Measurements from ENCODE around the gene APBB2.

DNA sequence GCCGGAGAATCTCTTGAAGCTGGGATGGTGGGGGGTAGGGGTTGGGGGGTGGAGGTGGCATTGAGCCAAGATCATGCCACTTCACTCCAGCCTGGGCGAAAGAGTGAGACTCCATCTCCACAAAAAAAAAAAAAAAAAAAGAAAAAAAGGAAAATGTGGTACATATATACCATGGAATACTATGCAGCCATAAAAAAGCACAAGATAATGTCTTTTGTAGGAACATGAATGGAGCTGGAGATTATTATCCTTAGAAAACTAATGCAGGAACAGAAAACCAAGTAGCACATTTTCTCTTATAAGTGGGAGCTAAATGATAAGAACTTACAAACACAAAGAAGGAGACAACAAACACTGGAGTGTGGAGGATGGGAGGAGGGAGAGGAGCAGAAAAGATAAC is 188.5 kb downstream of the APBB2 start:
- TF ChIP-seq, protein P1, sequence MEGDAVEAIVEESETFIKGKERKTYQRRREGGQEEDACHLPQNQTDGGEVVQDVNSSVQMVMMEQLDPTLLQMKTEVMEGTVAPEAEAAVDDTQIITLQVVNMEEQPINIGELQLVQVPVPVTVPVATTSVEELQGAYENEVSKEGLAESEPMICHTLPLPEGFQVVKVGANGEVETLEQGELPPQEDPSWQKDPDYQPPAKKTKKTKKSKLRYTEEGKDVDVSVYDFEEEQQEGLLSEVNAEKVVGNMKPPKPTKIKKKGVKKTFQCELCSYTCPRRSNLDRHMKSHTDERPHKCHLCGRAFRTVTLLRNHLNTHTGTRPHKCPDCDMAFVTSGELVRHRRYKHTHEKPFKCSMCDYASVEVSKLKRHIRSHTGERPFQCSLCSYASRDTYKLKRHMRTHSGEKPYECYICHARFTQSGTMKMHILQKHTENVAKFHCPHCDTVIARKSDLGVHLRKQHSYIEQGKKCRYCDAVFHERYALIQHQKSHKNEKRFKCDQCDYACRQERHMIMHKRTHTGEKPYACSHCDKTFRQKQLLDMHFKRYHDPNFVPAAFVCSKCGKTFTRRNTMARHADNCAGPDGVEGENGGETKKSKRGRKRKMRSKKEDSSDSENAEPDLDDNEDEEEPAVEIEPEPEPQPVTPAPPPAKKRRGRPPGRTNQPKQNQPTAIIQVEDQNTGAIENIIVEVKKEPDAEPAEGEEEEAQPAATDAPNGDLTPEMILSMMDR (conservative IDR thresholded peaks at IDR 0.05; ENCODE audit: low read depth, low read length), result no peak
- no peak for TF ChIP-seq POLR2A (IDR thresholded peaks at IDR 0.05; ENCODE audit: low read depth, low read length)
- no peak for TF ChIP-seq MXI1 (IDR thresholded peaks at IDR 0.05; ENCODE audit: borderline replicate concordance, low read depth, low read length)
- no peak for TF ChIP-seq RFX5 (IDR thresholded peaks at IDR 0.05; ENCODE audit: low read depth, low read length)
- TF ChIP-seq FOS (IDR thresholded peaks at IDR 0.05; ENCODE audit: low read depth, low read length), result no peak
- TF ChIP-seq SMC3 (IDR thresholded peaks at IDR 0.05; ENCODE audit: low read depth, low read length), result no peak
- TF ChIP-seq BHLHE40 (IDR thresholded peaks at IDR 0.05; ENCODE audit: low read depth, low read length), result no peak
- no peak for TF ChIP-seq RCOR1 (IDR thresholded peaks at IDR 0.05; ENCODE audit: insufficient replicate concordance, low read length)
- no peak for TF ChIP-seq MAFK (IDR thresholded peaks at IDR 0.05; ENCODE audit: low read depth, low read length)
- TF ChIP-seq, protein P2, sequence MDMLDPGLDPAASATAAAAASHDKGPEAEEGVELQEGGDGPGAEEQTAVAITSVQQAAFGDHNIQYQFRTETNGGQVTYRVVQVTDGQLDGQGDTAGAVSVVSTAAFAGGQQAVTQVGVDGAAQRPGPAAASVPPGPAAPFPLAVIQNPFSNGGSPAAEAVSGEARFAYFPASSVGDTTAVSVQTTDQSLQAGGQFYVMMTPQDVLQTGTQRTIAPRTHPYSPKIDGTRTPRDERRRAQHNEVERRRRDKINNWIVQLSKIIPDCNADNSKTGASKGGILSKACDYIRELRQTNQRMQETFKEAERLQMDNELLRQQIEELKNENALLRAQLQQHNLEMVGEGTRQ (IDR thresholded peaks at IDR 0.05; ENCODE audit: low read depth, low read length), result no peak

Measured in IMR-90 (cell line).